Heart left ventricle (tissue), 16 donors: Measurements from ENCODE around the gene DNAH17. TPM values are rescaled to one million over a fixed set of nuclear protein-coding genes. Genes with fewer than 3 reads are reported as not detected.

ENCODE experiments used
- ATAC-seq, 4 donors: fragments of 200-7000 bp; cut with Tn5 transposase; one replicate each; pipeline ENCODE4 v1.9.1; 2020 to 2022; ENCODE audit warnings: moderate library complexity in 4 of 4, mild to moderate bottlenecking in 3 of 4, moderate number of reproducible peaks in 1 of 4
- DNase-seq, 5 donors: peaks; one replicate each; pipeline ENCODE4 v3.0.0-alpha.2; 2020
- H3K27ac ChIP-seq, 12 donors: fragments of 200-600 bp; sonication (generic) in 4 of 12; one replicate each; pipeline versions ENCODE4 v1.5.0 to v1.8.0; 2016 to 2022; ENCODE audit warnings: mild to moderate bottlenecking in 2 of 12
- H3K27me3 ChIP-seq, 9 donors: fragments of 200-600 bp; sonication (generic) in 2 of 9; one replicate each; pipeline versions ENCODE4 v1.5.1 to v1.8.0; 2016 to 2022; ENCODE audit warnings: mild to moderate bottlenecking in 3 of 9
- H3K36me3 ChIP-seq, 9 donors: fragments of 200-600 bp; sonication (generic) in 2 of 9; one replicate each; pipeline versions ENCODE4 v1.5.0 to v1.8.0; 2018 to 2022; ENCODE audit warnings: mild to moderate bottlenecking in 2 of 9
- H3K4me1 ChIP-seq, 12 donors: fragments of 200-600 bp; sonication (generic) in 4 of 12; one replicate each; pipeline versions ENCODE4 v1.5.0 to v1.8.0; 2016 to 2022; ENCODE audit warnings: mild to moderate bottlenecking in 3 of 12
- H3K4me3 ChIP-seq, 12 donors: fragments of 200-600 bp; sonication (generic) in 4 of 12; one replicate each; pipeline versions ENCODE4 v1.5.0 to v1.8.0; 2017 to 2022; ENCODE audit warnings: mild to moderate bottlenecking in 9 of 12, moderate library complexity in 4 of 12
- H3K9me3 ChIP-seq, 12 donors: fragments of 200-600 bp; sonication (generic) in 4 of 12; one replicate each; pipeline versions ENCODE4 v1.5.0 to v1.8.0; 2016 to 2022; ENCODE audit warnings: mild to moderate bottlenecking in 1 of 12
- POLR2A ChIP-seq, 2 donors: fragments of 450-650 bp; IDR thresholded peaks; one replicate each; pipeline ENCODE4 v1.6.1; 2017; ENCODE audit warnings: antibody characterized with exemption in 2 of 2, mild to moderate bottlenecking in 2 of 2, moderate library complexity in 2 of 2
- WGBS, 4 donors: extraction: QIAGEN DNeasy Blood & Tissue Kit in 2 of 4; methylation state at CpG; one replicate each; pipeline versions ENCODE4 v1.1.5 to v1.1.7; 2013 to 2018; 5-methylcytosine and 5-hydroxymethylcytosine counted together
- intact Hi-C, 10 donors: fragments of 100-400 bp; cut with DNase I; formaldehyde crosslinking; loops; one replicate each; pipeline versions ENCODE4 v1.11.1 to v1.14.2; 2022
- polyA plus RNA-seq, 2 donors: library from polyadenylated mRNA; stranded (reverse); fragments of 200-250 nt; gene quantifications; one replicate each; pipeline ENCODE4 v1.2.3, GENCODE V29; 2013
- total RNA-seq, 9 donors: library from RNA; depleted of rRNA in 2 of 9; stranded (reverse); fragments of >200 nt in 2 of 9; fragmentation: NEBNext Ultra II Directional in 3 of 9; extraction: Animal tissue kit (Norgen Biotek cat#: 25700) in 3 of 9; gene quantifications; one replicate each; pipeline versions ENCODE4 v1.1.0 to v1.2.4, GENCODE V29; 2016 to 2023
- TF ChIP-seq, protein P1 (sequence below), 12 donors: fragments of 200-600 bp; sonication (generic) in 4 of 12; IDR thresholded peaks; one replicate each; pipeline versions ENCODE4 v1.5.0 to v1.8.0; 2018 to 2022; ENCODE audit warnings: antibody characterized with exemption in 12 of 12, mild to moderate bottlenecking in 5 of 12
- donor health status: ischemic (EF 13 %, LVEDD 7.1; RV severe dilation, severe dysfunction).
- donor health status: healthy with polysubstance abuse.
- donor health status: DM: no; HTN: yes; CAD: no.
- donor health status: DM: no; HTN: no; CAD: no.
- donor health status: ischemic (EF 25% LVEDD 6.9; RV normal size, moderate dysfunction).
- donor health status: ischemic (EF 25% LVEDD 5.7; RV mildly dilated, moderate dysfunction).
- donor health status: healthy.
- donor health status: DM: yes; HTN: yes; CAD: no.
- donor health status: ischemic (EF 35%, LVEDD 5.7; RV mildly dilated, moderate dysfunction).
- donor health status: nonischemic (EF 11% LVEDD 7.7; RV severe dilation, severe dysfunction).
- donor health status: DM: yes; HTN: yes; CAD: no.
- donor health status: PGD.
- donor health status: ischemic (EF 29% LVEDD 5.4; RV normal size, mild dysfunction).
- donor health status: nonischemic (EF 23%, LVEDD 6.1; RV moderate dilation, normal function).

Gene DNAH17
- total and polyA plus RNA-seq, 11 donors = 0.02 to 0.63 (median 0.17) TPM; not detected in 4

- TF ChIP-seq, protein P1, sequence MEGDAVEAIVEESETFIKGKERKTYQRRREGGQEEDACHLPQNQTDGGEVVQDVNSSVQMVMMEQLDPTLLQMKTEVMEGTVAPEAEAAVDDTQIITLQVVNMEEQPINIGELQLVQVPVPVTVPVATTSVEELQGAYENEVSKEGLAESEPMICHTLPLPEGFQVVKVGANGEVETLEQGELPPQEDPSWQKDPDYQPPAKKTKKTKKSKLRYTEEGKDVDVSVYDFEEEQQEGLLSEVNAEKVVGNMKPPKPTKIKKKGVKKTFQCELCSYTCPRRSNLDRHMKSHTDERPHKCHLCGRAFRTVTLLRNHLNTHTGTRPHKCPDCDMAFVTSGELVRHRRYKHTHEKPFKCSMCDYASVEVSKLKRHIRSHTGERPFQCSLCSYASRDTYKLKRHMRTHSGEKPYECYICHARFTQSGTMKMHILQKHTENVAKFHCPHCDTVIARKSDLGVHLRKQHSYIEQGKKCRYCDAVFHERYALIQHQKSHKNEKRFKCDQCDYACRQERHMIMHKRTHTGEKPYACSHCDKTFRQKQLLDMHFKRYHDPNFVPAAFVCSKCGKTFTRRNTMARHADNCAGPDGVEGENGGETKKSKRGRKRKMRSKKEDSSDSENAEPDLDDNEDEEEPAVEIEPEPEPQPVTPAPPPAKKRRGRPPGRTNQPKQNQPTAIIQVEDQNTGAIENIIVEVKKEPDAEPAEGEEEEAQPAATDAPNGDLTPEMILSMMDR (IDR thresholded peaks at IDR 0.05) = no peak
- no peak for TF ChIP-seq POLR2A (IDR thresholded peaks at IDR 0.05)
- no peaks in the 10 kb centered on the region for H3K36me3 ChIP-seq
- intact Hi-C loops = no loop called here
- peaks cover 0 to 18% (median 2%) of the 10 kb centered on the region in 12 donors for H3K4me1 ChIP-seq
- no peak for ATAC-seq
- no peak overlapping the region for H3K27ac ChIP-seq
- no peak for DNase-seq
- no peaks in the 10 kb centered on the region for H3K9me3 ChIP-seq
- H3K4me3 ChIP-seq = no peak overlapping the region
- WGBS, 4 donors = 81 to 90% (median 89%) methylated on average over 13 of the region's 13 CpGs
- H3K27me3 ChIP-seq = peaks cover 0 to 11% (median 4%) of the 10 kb centered on the region in 9 donors
These were observed 88.1 kb downstream of the DNAH17 start for GRCh38 chr17:78488867-78489634.

- H3K27ac ChIP-seq = no peak overlapping the region
- H3K4me1 ChIP-seq = peaks cover 0 to 15% (median 2%) of the 10 kb centered on the region in 12 donors
- ATAC-seq (no peak), DNase-seq (no peak)
- no peaks in the 10 kb centered on the region for H3K36me3 ChIP-seq
- intact Hi-C loops = no loop called here
- no peaks in the 10 kb centered on the region for H3K9me3 ChIP-seq
- H3K4me3 ChIP-seq = no peak overlapping the region
- peaks cover 0 to 20% (median 8%) of the 10 kb centered on the region in 9 donors for H3K27me3 ChIP-seq
- 66 to 88% (median 74%) methylated on average over 10 of the region's 10 CpGs for WGBS, 4 donors
- TF ChIP-seq, protein P1 (IDR thresholded peaks at IDR 0.05) = no peak
- no peak for TF ChIP-seq POLR2A (IDR thresholded peaks at IDR 0.05)
These were observed 89.0 kb downstream of the DNAH17 start for GRCh38 chr17:78488156-78488555.

DNA sequence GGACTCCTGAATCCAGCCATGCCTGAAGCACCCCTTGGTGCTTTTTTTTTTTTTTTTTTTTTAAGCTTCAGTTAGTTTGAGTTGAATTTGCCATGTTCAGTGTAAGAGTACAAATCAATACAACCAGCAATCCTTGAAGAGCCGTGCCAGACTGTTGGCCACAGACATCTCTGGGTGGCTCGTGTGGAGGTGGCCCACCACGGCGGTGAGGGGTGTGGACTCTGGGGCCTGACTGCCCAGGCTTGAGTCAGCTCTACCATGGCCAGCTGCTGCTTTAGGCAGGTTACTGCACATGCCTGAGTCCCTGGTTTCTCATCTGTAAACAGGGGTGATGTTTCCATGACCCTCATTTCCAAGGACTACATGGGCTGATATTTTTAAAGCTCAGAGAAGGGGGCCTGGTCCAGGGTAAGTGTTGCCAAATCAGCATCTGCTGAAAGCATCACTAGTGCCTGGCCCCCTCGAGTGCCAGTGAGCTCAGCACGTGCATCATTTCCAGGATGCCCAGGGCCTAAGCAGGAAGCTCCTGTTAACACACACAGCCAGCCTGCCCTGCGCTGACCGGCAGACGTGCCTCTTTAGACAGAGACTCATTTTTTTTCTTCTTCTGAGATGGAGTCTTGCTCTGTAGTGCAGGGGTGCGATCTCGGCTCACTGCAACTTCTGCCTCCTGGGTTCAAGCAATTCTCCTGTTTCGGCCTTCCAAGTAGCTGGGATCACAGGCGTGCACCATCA lies 90.1 kb downstream of the DNAH17 start:
- ATAC-seq = no peak
- Histone ChIP-seq H3K9me3 (no peaks in the 10 kb centered on the region), H3K36me3 (no peaks in the 10 kb centered on the region), H3K27me3 (peaks cover 0 to 28% (median 8%) of the 10 kb centered on the region in 9 donors), H3K4me3 (no peak overlapping the region), H3K4me1 (peaks cover 0 to 11% (median 0%) of the 10 kb centered on the region in 12 donors), H3K27ac (no peak overlapping the region)
- 78 to 85% (median 82%) methylated on average over 13 of the region's 13 CpGs for WGBS, 4 donors
- intact Hi-C loops = no loop called here
- DNase-seq = no peak
- no peak for TF ChIP-seq POLR2A (IDR thresholded peaks at IDR 0.05)
- TF ChIP-seq, protein P1 (IDR thresholded peaks at IDR 0.05) = no peak

- H3K4me3 ChIP-seq = no peak overlapping the region
- H3K27me3 ChIP-seq = peaks cover 0 to 28% (median 8%) of the 10 kb centered on the region in 9 donors
- peaks cover 0 to 11% (median 0%) of the 10 kb centered on the region in 12 donors for H3K4me1 ChIP-seq
- 92 to 98% (median 96%) methylated on average over 19 to 24 of the region's 24 CpGs for WGBS, 4 donors
- ATAC-seq = no peak
- intact Hi-C loops = no loop called here
- H3K9me3 ChIP-seq = no peaks in the 10 kb centered on the region
- no peak for DNase-seq
- no peak overlapping the region for H3K27ac ChIP-seq
- H3K36me3 ChIP-seq = no peaks in the 10 kb centered on the region
- TF ChIP-seq POLR2A (IDR thresholded peaks at IDR 0.05) = no peak
- TF ChIP-seq, protein P1 (IDR thresholded peaks at IDR 0.05) = no peak
These were observed 90.9 kb downstream of the DNAH17 start for GRCh38 chr17:78486228-78486802.
